ENCODE data around the gene PPFIA1. TPM values are rescaled to one million over a fixed set of nuclear protein-coding genes. Genes with fewer than 3 reads are reported as not detected.
"Not testable (repeated sequence)": the region's sequence is repeated elsewhere in the genome, so short reads cannot be mapped to it uniquely, and the experiment has no call there.

Gene PPFIA1
- total and polyA plus RNA-seq, 4 donors, result 19.0 to 74.7 (median 49.0) TPM

GRCh38 chr11:70407814-70408213, 137.3 kb downstream of the PPFIA1 start:
- Histone ChIP-seq H3K4me1 (ENCODE audit: control insufficient read depth in 1 of 2, insufficient read depth in 2 of 2, low read length in 2 of 2) (no peaks in the 10 kb centered on the region), H3K27ac (ENCODE audit: low read depth in 1 of 2, low read length in 2 of 2) (no peak overlapping the region), H3K27me3 (ENCODE audit: control insufficient read depth in 1 of 2, insufficient read depth in 2 of 2, low read length in 1 of 2) (no peaks in the 10 kb centered on the region), H3K36me3 (ENCODE audit: control insufficient read depth in 1 of 2, insufficient read depth in 2 of 2, low read length in 1 of 2) (peaks cover 3 to 21% of the 10 kb centered on the region in 2 donors), H3K9me3 (ENCODE audit: control insufficient read depth, low read length) (no peaks in the 10 kb centered on the region), H3K4me3 (ENCODE audit: low read length in 2 of 2) (no peak overlapping the region)
- intact Hi-C loops (cut with DNase I), result no loop called here
- DNase-seq, result no peak
- WGBS, 2 donors, result 89 to 90% methylated on average over 6 of the region's 6 CpGs
- ATAC-seq (ENCODE audit: low FRiP score), result no peak

DNA sequence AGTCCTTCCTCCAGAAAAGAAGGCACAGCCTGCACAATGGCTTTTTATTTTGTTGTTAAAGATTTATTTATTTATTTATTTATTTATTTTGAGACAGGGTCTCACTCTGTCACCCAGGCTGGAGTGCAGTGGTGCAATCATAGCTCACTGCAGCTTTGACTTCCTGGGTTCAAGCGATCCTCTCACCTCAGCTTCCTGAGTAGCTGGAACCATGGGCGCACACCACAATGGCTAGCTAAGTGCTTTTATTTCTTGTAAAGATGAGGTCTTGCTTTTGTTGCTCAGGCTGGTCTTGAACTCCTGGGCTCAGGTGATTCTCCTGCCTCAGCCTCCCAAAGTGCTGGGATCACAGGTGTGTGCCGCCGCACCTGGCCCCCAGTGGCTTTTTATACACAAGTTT, 137.8 kb downstream of the PPFIA1 start:
- H3K9me3 ChIP-seq (ENCODE audit: control insufficient read depth, low read length); H3K27me3 ChIP-seq (ENCODE audit: control insufficient read depth in 1 of 2, insufficient read depth in 2 of 2, low read length in 1 of 2); H3K4me1 ChIP-seq (ENCODE audit: control insufficient read depth in 1 of 2, insufficient read depth in 2 of 2, low read length in 2 of 2); H3K27ac ChIP-seq (ENCODE audit: low read depth in 1 of 2, low read length in 2 of 2); ATAC-seq (ENCODE audit: low FRiP score); intact Hi-C loops (cut with DNase I); DNase-seq; H3K4me3 ChIP-seq (ENCODE audit: low read length in 2 of 2): not testable (repeated sequence)
- 93 to 95% methylated on average over 4 of the region's 4 CpGs for WGBS, 2 donors
- peaks cover 3 to 22% of the 10 kb centered on the region in 2 donors for H3K36me3 ChIP-seq (ENCODE audit: control insufficient read depth in 1 of 2, insufficient read depth in 2 of 2, low read length in 1 of 2)

DNA sequence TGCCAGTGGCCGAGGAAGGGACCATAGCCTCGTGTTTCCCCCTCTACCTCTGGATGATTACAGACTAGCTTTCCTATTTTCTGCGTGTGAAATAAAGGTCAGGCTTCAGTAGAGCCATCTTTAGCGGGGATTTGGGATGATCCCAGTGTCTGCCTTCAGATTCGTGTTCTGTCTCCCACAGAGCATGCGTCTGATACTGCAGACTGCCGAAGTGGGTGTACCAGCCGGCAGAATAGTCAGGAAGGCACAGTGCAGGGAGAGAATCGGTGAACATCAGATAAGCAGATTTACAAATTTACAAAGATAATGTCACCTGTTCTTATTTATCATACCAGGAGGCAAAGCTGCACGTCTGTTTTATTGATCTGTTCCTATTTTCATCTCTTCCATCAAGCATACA, 138.9 kb downstream of the PPFIA1 start:
- Histone ChIP-seq H3K27me3 (ENCODE audit: control insufficient read depth in 1 of 2, insufficient read depth in 2 of 2, low read length in 1 of 2) (no peaks in the 10 kb centered on the region), H3K36me3 (ENCODE audit: control insufficient read depth in 1 of 2, insufficient read depth in 2 of 2, low read length in 1 of 2) (peaks cover 3 to 26% of the 10 kb centered on the region in 2 donors), H3K9me3 (ENCODE audit: control insufficient read depth, low read length) (no peaks in the 10 kb centered on the region), H3K4me1 (ENCODE audit: control insufficient read depth in 1 of 2, insufficient read depth in 2 of 2, low read length in 2 of 2) (no peaks in the 10 kb centered on the region), H3K27ac (ENCODE audit: low read depth in 1 of 2, low read length in 2 of 2) (no peak overlapping the region), H3K4me3 (ENCODE audit: low read length in 2 of 2) (no peak overlapping the region)
- DNase-seq, result no peak
- ATAC-seq (ENCODE audit: low FRiP score), result no peak
- WGBS, 2 donors, result 86 to 87% methylated on average over 10 of the region's 10 CpGs
- intact Hi-C loops (cut with DNase I), result no loop called here

- no peaks in the 10 kb centered on the region for H3K9me3 ChIP-seq (ENCODE audit: control insufficient read depth, low read length)
- no peaks in the 10 kb centered on the region for H3K4me1 ChIP-seq (ENCODE audit: control insufficient read depth in 1 of 2, insufficient read depth in 2 of 2, low read length in 2 of 2)
- H3K27me3 ChIP-seq (ENCODE audit: control insufficient read depth in 1 of 2, insufficient read depth in 2 of 2, low read length in 1 of 2), result no peaks in the 10 kb centered on the region
- peaks cover 3 to 31% of the 10 kb centered on the region in 2 donors for H3K36me3 ChIP-seq (ENCODE audit: control insufficient read depth in 1 of 2, insufficient read depth in 2 of 2, low read length in 1 of 2)
- no peak overlapping the region for H3K27ac ChIP-seq (ENCODE audit: low read depth in 1 of 2, low read length in 2 of 2)
- 89 to 90% methylated on average over 7 of the region's 7 CpGs for WGBS, 2 donors
- intact Hi-C loops (cut with DNase I), result no loop called here
- DNase-seq (no peak), ATAC-seq (ENCODE audit: low FRiP score) (no peak)
- H3K4me3 ChIP-seq (ENCODE audit: low read length in 2 of 2), result no peak overlapping the region
Observed at GRCh38 chr11:70409871-70410270, 139.4 kb downstream of the PPFIA1 start.

- Histone ChIP-seq H3K4me1 (ENCODE audit: control insufficient read depth in 1 of 2, insufficient read depth in 2 of 2, low read length in 2 of 2) (no peaks in the 10 kb centered on the region), H3K27me3 (ENCODE audit: control insufficient read depth in 1 of 2, insufficient read depth in 2 of 2, low read length in 1 of 2) (no peaks in the 10 kb centered on the region)
Observed at GRCh38 chr11:70410276-70411205, 140.1 kb downstream of the PPFIA1 start.

GRCh38 chr11:70411713-70412452, 141.4 kb downstream of the PPFIA1 start:
- H3K9me3 ChIP-seq (ENCODE audit: control insufficient read depth, low read length), result no peaks in the 10 kb centered on the region
- ATAC-seq (ENCODE audit: low FRiP score) (no peak), DNase-seq (no peak)
- H3K36me3 ChIP-seq (ENCODE audit: control insufficient read depth in 1 of 2, insufficient read depth in 2 of 2, low read length in 1 of 2), result peaks cover 7 to 34% of the 10 kb centered on the region in 2 donors
- WGBS, 2 donors, result 94% methylated on average over 15 of the region's 15 CpGs
- H3K4me1 ChIP-seq (ENCODE audit: control insufficient read depth in 1 of 2, insufficient read depth in 2 of 2, low read length in 2 of 2), result no peaks in the 10 kb centered on the region
- H3K27me3 ChIP-seq (ENCODE audit: control insufficient read depth in 1 of 2, insufficient read depth in 2 of 2, low read length in 1 of 2), result no peaks in the 10 kb centered on the region
- H3K27ac ChIP-seq (ENCODE audit: low read depth in 1 of 2, low read length in 2 of 2), result no peak overlapping the region
- intact Hi-C loops (cut with DNase I), result no loop called here
- no peak overlapping the region for H3K4me3 ChIP-seq (ENCODE audit: low read length in 2 of 2)

More at GRCh38 chr11:70410276-70411205, 140.1 kb downstream of the PPFIA1 start:
- DNase-seq (no peak), ATAC-seq (ENCODE audit: low FRiP score) (no peak)
- intact Hi-C loops (cut with DNase I), result no loop called here
- H3K9me3 ChIP-seq (ENCODE audit: control insufficient read depth, low read length), result no peaks in the 10 kb centered on the region
- no peak overlapping the region for H3K27ac ChIP-seq (ENCODE audit: low read depth in 1 of 2, low read length in 2 of 2)
- H3K36me3 ChIP-seq (ENCODE audit: control insufficient read depth in 1 of 2, insufficient read depth in 2 of 2, low read length in 1 of 2), result peaks cover 5 to 31% of the 10 kb centered on the region in 2 donors
- H3K4me3 ChIP-seq (ENCODE audit: low read length in 2 of 2), result no peak overlapping the region
- 71 to 74% methylated on average over 29 of the region's 29 CpGs for WGBS, 2 donors

GRCh38 chr11:70413151-70413550, 142.7 kb downstream of the PPFIA1 start:
- Histone ChIP-seq H3K27me3 (ENCODE audit: control insufficient read depth in 1 of 2, insufficient read depth in 2 of 2, low read length in 1 of 2) (no peaks in the 10 kb centered on the region), H3K36me3 (ENCODE audit: control insufficient read depth in 1 of 2, insufficient read depth in 2 of 2, low read length in 1 of 2) (peaks cover 11 to 30% of the 10 kb centered on the region in 2 donors), H3K4me1 (ENCODE audit: control insufficient read depth in 1 of 2, insufficient read depth in 2 of 2, low read length in 2 of 2) (no peaks in the 10 kb centered on the region), H3K27ac (ENCODE audit: low read depth in 1 of 2, low read length in 2 of 2) (no peak overlapping the region), H3K4me3 (ENCODE audit: low read length in 2 of 2) (no peak overlapping the region), H3K9me3 (ENCODE audit: control insufficient read depth, low read length) (no peaks in the 10 kb centered on the region)
- WGBS, 2 donors, result 88 to 90% methylated on average over 10 of the region's 10 CpGs
- DNase-seq (no peak), ATAC-seq (ENCODE audit: low FRiP score) (no peak)
- intact Hi-C loops (cut with DNase I), result no loop called here

DNA sequence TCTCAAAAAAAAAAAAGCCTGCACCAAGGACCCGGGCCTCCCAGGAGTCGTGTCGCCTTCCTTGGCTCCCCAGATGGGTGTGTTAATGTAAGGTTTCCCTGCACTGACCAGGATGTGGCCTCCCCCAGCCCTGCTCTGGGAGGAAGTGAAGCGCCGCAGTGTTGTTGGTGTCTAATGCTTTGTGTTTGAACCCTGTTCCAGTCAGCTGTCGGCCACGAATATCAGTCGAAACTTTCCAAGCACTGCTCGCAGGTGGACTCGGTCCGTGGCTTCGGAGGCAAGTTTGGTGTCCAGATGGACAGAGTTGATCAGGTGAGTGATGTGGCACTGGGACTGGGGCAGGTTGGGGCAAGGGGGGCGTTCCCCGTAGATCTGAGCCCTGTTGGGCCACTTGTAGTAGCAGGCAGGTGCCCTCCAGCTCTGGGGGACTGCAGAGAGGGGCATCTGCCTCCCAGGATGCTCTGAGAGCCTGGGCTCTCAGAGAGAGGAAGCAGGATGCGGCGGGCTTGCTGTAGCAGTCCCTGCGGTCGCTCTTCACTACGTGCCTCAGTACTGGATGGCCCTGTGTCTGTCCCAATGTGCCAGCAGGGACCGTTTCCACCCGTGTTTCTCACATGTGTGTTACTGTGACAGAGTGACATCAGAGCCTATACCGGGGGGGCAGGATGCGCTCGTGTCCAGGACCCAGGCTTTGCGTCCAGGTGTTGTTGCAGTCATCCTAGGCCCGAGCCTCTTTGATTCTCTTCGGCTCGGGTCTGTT, 144.0 kb downstream of the PPFIA1 start:
- H3K27me3 ChIP-seq (ENCODE audit: control insufficient read depth in 1 of 2, insufficient read depth in 2 of 2, low read length in 1 of 2), result no peaks in the 10 kb centered on the region
- intact Hi-C loops (cut with DNase I), result no loop called here
- H3K4me3 ChIP-seq (ENCODE audit: low read length in 2 of 2), result no peak overlapping the region
- WGBS, 2 donors, result 91 to 92% methylated on average over 28 of the region's 28 CpGs
- no peaks in the 10 kb centered on the region for H3K9me3 ChIP-seq (ENCODE audit: control insufficient read depth, low read length)
- ATAC-seq (ENCODE audit: low FRiP score) (no peak), DNase-seq (no peak)
- no peak overlapping the region for H3K27ac ChIP-seq (ENCODE audit: low read depth in 1 of 2, low read length in 2 of 2)
- H3K4me1 ChIP-seq (ENCODE audit: control insufficient read depth in 1 of 2, insufficient read depth in 2 of 2, low read length in 2 of 2), result no peaks in the 10 kb centered on the region
- H3K36me3 ChIP-seq (ENCODE audit: control insufficient read depth in 1 of 2, insufficient read depth in 2 of 2, low read length in 1 of 2), result peaks cover 11 to 30% of the 10 kb centered on the region in 2 donors

Data from aorta (tissue), 5 donors.